Measurements from ENCODE around the gene CHMP5.
A peak's percentile ranks its signal among the peaks of the same experiment; 100 is the strongest.

The CHMP5 gene

DNA sequence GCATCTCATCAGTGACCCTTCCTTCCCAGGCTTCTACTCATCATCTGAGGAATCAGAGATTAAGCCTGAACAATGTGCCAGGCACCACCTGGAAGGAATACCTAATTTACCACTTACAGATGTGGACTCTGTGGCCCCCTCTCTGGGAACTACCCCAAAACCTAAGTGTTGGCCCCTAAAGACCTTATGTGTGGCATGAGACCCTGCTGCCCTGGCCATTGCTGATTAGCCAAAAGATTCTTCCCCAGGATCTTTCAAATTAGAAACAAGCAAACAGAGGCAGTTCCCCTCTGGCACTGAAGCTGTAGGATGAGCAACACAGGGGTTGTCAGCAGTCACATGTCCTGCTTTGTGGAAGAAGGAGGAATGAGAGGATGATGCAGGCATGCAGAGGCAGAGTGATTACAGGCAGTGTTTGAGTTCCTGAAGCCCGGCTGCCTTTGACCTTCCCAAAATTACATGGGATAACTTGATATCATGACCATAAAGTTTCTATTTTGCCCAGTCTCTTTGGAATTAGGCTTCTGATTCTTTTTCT, 14.3 kb upstream of the CHMP5 start:
- peaks cover 66% of the 10 kb centered on the region for H3K36me3 Mint-ChIP-seq (ENCODE audit: low read depth)
- H3K4me3 Mint-ChIP-seq: no peak overlapping the region
- intact Hi-C loops (cut with micrococcal nuclease): no loop called here
- H3K9me3 Mint-ChIP-seq: no peaks in the 10 kb centered on the region
- peaks cover 13% of the 10 kb centered on the region for H3K4me1 Mint-ChIP-seq (ENCODE audit: low read depth)
- H3K27ac Mint-ChIP-seq: peak overlapping the region; percentile 14
- H3K27me3 Mint-ChIP-seq: no peaks in the 10 kb centered on the region

DNA sequence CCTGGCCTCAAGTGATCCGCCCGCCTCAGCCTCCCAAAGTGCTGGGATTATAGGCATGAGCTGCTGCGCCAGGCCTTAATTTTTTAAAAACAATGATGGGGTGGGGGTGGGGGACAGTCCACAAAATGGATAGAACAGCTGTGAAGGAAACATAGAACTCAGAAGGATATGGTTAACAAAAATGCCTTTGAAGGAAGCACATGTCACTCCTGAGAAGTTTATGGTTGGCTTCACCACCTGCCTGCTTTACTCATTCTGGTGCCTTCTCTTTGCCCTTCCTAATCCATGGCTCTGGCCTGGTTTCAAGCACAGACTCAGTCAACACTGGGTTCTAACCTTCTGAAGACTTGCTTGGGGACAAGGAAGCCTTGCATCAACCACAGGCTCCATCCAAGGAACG, 10.6 kb upstream of the CHMP5 start:
- Mint-ChIP-seq H3K4me1 (ENCODE audit: low read depth) (peaks cover 21% of the 10 kb centered on the region), H3K27me3 (no peaks in the 10 kb centered on the region), H3K9me3 (no peaks in the 10 kb centered on the region), H3K27ac (no peak overlapping the region), H3K4me3 (no peak overlapping the region), H3K36me3 (ENCODE audit: low read depth) (peaks cover 87% of the 10 kb centered on the region)
- intact Hi-C loops (cut with micrococcal nuclease): no loop called here

DNA sequence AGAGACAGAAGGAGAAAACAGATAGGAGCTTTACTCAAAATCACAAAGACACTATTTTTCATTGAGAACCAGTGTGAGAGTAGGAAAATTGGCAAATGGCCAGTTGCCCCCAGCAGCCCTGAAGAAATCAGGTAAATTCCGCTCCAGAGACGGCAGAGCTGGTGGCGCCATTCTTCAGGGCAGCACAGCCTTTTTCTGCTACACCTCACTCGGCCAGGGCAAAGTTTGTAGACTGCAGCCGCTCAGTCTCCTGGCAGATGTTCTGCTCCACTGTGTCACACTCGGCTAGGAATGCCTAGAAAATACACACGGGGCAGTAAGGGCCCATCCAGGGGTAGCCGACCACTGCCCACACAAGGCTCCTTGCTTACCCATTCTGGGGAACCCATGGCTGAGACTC, 9.8 kb upstream of the CHMP5 start:
- no peaks in the 10 kb centered on the region for H3K9me3 Mint-ChIP-seq
- no peak overlapping the region for H3K27ac Mint-ChIP-seq
- intact Hi-C loops (cut with micrococcal nuclease): no loop called here

DNA sequence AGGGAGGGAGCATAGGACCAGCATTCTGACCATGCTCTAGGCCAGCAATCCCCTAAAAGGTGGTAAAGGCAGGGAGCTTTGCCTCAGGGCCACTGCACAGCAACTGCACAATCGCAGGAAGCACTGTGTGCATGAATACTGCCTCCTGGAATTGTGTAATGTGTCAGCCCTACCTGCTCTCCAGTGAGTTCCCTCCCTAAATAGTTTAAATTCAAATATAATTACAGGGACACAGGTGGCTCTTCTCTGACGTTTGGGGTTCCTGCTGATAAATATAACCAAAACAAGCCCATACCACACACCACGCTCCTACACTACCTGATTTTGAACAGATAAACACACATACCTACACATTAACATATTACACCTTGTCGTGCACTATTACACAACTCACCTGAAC, 9.4 kb upstream of the CHMP5 start:
- no peaks in the 10 kb centered on the region for H3K27me3 Mint-ChIP-seq
- H3K9me3 Mint-ChIP-seq: no peaks in the 10 kb centered on the region
- H3K36me3 Mint-ChIP-seq (ENCODE audit: low read depth): peaks cover 93% of the 10 kb centered on the region
- no peak overlapping the region for H3K27ac Mint-ChIP-seq
- intact Hi-C loops (cut with micrococcal nuclease): no loop called here
- H3K4me1 Mint-ChIP-seq (ENCODE audit: low read depth): peaks cover 22% of the 10 kb centered on the region
- H3K4me3 Mint-ChIP-seq: no peak overlapping the region

More for the DNA sequence above, 9.8 kb upstream of the CHMP5 start:
- Mint-ChIP-seq H3K36me3 (ENCODE audit: low read depth) (peaks cover 88% of the 10 kb centered on the region), H3K27me3 (no peaks in the 10 kb centered on the region), H3K4me1 (ENCODE audit: low read depth) (peaks cover 22% of the 10 kb centered on the region), H3K4me3 (no peak overlapping the region)

DNA sequence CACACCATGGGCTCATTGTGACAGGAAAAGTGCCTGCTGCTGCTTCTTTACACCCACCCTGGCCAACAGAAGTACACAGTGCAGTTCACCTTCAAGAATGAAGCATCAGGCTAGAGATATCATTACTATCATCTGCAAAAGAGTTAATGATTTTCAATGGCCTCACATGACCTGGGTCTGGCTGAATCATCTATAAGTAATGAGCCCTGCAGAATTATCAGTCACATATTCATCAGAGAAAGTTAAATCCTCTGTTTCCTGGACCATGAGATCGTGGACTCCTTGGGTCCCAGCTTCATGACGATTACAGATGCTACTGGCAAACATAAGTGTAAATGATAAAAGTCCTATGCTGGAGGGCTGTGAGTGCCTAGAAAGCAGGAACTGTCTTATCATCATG, 8.6 kb upstream of the CHMP5 start:
- H3K27me3 Mint-ChIP-seq: no peaks in the 10 kb centered on the region
- intact Hi-C loops (cut with micrococcal nuclease): no loop called here
- peaks cover 93% of the 10 kb centered on the region for H3K36me3 Mint-ChIP-seq (ENCODE audit: low read depth)
- H3K27ac Mint-ChIP-seq: no peak overlapping the region
- H3K4me3 Mint-ChIP-seq: no peak overlapping the region
- H3K4me1 Mint-ChIP-seq (ENCODE audit: low read depth): peaks cover 16% of the 10 kb centered on the region
- no peaks in the 10 kb centered on the region for H3K9me3 Mint-ChIP-seq

DNA sequence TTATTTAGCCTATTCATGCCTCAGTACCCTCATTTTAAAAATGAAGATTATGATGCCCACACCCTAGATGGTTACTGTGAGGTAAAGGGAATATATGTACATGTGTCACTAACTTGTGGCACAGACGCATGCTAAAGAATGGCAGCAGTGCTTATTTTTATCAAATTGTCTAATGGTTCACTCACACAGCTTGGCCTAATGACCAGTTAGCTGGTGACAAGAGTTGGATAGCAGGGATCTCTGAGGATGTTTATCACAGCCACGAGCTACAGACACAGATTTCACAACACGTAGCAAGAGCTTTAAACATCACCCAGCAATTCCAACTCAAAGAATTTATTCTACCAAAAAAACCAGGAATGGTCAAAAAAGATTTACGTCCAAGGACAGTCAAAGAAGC, 7.6 kb upstream of the CHMP5 start:
- no peak overlapping the region for H3K4me3 Mint-ChIP-seq
- no peak overlapping the region for H3K27ac Mint-ChIP-seq
- peaks cover 16% of the 10 kb centered on the region for H3K4me1 Mint-ChIP-seq (ENCODE audit: low read depth)
- H3K36me3 Mint-ChIP-seq (ENCODE audit: low read depth): peaks cover 99% of the 10 kb centered on the region
- no peaks in the 10 kb centered on the region for H3K9me3 Mint-ChIP-seq
- intact Hi-C loops (cut with micrococcal nuclease): no loop called here
- no peaks in the 10 kb centered on the region for H3K27me3 Mint-ChIP-seq

DNA sequence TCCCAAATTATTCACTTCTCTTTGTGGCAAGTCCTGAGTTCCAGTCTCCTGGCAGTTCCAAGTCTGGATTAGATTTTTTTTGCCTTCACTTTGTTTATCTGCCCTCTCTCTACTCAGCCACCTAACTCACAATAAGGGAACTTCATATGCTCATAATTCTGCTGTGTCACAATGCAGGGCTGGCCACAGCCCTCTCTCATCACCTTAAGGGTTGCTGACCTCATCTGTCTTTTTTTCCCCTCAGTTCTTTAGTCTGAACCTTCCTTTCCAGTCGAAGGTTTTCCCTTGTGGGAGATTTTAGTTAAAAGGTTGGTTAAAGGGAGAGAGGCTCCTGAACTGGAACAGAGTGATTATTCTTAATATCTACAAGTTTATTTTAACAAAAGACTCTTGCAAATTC, 4.5 kb upstream of the CHMP5 start:
- intact Hi-C loops (cut with micrococcal nuclease): no loop called here
- Mint-ChIP-seq H3K27ac (no peak overlapping the region), H3K4me3 (no peak overlapping the region), H3K27me3 (no peaks in the 10 kb centered on the region), H3K36me3 (ENCODE audit: low read depth) (peaks cover 97% of the 10 kb centered on the region), H3K4me1 (ENCODE audit: low read depth) (peaks cover 28% of the 10 kb centered on the region), H3K9me3 (no peaks in the 10 kb centered on the region)

DNA sequence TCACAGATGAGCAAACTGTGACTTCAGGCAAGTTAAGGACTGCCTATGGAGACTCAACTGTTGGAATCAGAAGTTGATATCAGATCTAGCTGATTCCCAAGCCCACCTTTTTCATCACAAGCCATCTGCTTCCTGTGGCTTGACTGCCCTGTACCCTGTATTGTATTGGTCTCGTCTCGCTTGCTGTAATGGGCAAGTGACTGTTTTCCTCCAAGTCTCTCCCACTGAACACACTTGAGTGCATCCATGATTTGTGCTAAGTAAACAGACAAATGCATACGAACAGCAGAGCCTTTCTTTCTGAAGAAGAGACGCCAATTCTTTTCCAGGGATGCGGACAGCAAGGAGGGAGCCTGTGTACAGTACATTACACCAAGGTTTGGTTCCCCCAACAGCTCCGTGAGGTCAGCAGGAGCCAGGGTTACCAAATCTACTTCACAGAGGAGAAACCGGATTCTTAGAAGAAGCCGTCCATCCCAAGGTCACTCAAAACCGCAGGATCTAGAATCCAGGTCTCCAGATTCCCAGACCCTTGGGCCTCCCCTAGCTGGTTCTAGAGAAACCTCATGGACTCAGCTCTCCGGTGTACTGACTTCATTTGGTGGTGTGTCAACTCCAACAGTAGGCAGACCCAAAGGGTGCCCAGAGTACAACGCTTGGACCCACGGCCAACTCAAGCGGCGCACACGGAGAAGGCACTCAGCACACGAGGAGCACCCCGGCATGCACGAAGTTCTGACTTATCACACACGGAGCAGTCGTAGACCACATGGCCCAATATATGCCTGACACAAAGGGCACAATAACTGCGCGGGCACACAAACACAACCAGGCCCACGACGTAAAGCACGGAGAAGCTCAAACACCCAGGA, 1.5 kb upstream of the CHMP5 start:
- H3K36me3 Mint-ChIP-seq (ENCODE audit: low read depth): peaks cover 95% of the 10 kb centered on the region
- H3K27me3 Mint-ChIP-seq: no peaks in the 10 kb centered on the region
- H3K4me1 Mint-ChIP-seq (ENCODE audit: low read depth): peaks cover 49% of the 10 kb centered on the region
- H3K9me3 Mint-ChIP-seq: no peaks in the 10 kb centered on the region
- H3K4me3 Mint-ChIP-seq: peak overlapping the region; percentile 84
- H3K27ac Mint-ChIP-seq: peak overlapping the region; percentile 93
- intact Hi-C loops (cut with micrococcal nuclease): loop anchor here (1.0 to 2.0 kb wide), 3 partner anchors 35 to 187 kb away; partner anchors contain the start of genes B4GALT1 and SMU1

DNA sequence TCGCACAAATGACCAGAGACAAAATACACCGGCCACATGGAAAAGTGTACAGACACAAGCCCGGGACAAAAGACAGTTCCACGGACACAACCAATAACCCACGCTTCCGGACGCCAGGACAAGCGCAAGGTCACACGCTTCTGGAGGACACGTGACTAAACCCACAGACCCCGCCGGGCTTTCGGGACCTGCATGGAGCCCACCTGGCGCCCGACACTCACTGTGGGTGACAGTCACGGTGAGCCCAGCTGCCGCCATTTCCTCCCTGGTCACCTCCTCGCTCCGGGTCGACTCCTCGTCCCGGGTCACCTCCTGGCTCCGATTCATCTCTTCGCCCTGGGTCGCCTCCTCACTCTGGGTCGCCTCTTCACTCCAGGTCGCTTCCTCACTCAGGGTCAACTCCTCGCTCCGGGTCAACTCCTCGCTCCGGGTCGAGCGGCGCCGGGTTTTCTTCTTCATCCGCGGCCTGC, 811 bp upstream of the CHMP5 start:
- intact Hi-C loops (cut with micrococcal nuclease): loop anchor here (1.0 to 2.0 kb wide), 3 partner anchors 36 to 188 kb away; partner anchors contain the start of genes B4GALT1 and SMU1
- Mint-ChIP-seq H3K27ac (peak overlapping the region; percentile 93), H3K27me3 (no peaks in the 10 kb centered on the region), H3K36me3 (ENCODE audit: low read depth) (peaks cover 89% of the 10 kb centered on the region), H3K4me1 (ENCODE audit: low read depth) (peaks cover 43% of the 10 kb centered on the region), H3K4me3 (peak overlapping the region; percentile 84), H3K9me3 (no peaks in the 10 kb centered on the region)

DNA sequence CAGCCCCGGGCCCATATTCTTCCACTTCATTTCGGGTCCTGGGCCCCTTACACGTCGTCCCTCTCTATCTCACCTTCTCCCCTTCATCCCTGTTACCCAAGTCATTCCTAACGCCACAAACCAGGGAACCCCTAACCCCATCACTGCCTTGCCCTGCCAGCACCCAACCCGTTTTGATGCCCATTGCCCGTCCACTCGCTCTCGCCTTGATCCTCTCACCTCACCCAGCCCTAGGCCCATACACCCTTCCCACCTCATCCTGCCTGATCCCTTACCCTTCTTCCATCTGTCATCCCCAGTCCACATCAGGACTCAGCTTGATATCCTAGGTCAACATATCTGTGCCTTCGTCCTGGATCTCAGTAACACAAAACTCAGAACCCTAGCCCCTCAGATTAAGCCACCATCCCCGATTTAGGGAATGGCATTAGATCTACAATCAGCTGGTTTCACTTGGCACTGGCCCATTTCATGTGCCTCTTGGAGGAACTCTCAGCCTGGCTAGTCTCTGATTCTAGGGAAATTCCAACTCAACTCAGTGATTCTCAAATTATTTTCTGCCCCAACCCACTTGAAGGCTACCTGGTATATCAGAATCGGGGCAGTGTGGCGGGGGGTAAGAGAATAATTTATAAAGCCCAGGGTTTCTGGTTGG, 489 bp downstream of the CHMP5 start:
- Mint-ChIP-seq H3K4me3 (peak overlapping the region; percentile 84), H3K9me3 (no peaks in the 10 kb centered on the region), H3K36me3 (ENCODE audit: low read depth) (peaks cover 86% of the 10 kb centered on the region), H3K27ac (peak overlapping the region; percentile 93), H3K4me1 (ENCODE audit: low read depth) (peaks cover 41% of the 10 kb centered on the region), H3K27me3 (no peaks in the 10 kb centered on the region)
- intact Hi-C loops (cut with micrococcal nuclease): loop anchor here (2.0 kb wide), 1 partner anchor 99 kb away; the partner anchor contains the start of gene B4GALT1

DNA sequence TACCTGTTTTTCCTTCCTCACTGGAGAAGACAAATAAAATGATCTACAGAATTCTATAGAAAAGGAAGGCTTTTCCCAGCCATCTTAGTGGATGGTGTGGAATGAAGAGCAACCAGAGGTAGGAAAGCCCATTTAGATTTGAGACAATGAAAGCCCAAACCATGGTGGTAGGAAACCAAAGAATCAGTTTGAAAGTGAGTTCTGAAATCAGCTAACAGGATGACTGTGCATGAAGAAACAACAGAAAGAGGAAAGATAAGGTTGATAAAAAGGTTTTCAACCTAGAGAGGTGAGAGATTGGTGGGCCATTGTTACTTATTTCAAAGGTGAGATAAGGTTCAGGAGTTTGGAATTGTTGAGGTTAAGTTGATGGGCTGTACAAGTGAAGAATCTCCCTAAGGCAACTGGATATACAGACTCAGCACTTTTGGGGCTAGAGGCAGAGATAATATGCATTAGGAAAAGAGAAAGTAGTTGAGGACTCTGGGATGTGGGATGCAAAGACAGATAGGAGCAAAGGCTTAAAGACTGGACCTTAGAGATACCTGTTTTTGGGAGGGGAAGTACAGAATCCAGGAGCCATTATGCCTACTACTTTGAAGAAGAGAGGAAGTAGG, 2.4 kb downstream of the CHMP5 start:
- Mint-ChIP-seq H3K36me3 (ENCODE audit: low read depth) (peaks cover 86% of the 10 kb centered on the region), H3K27ac (no peak overlapping the region), H3K4me3 (no peak overlapping the region), H3K27me3 (no peaks in the 10 kb centered on the region), H3K4me1 (ENCODE audit: low read depth) (peaks cover 41% of the 10 kb centered on the region), H3K9me3 (no peaks in the 10 kb centered on the region)
- intact Hi-C loops (cut with micrococcal nuclease): no loop called here

DNA sequence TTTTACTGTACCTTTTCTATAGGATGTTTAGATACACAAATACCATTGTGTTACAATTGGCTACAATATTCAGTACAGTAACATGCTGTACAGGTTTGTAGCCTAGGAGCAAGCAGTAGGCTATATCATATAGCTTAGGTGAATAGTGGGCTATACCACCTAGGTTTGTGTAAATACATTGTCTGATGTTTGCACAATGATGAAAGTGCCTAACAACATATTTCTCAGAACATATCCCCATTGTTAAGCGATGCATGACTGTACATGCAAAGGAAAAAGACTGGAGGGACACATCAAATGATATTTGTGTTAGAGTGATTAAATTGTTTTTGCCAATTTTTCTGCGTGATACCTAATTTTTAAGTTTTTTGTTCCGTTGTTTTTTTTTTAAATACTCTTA, 5.3 kb downstream of the CHMP5 start:
- Mint-ChIP-seq H3K36me3 (ENCODE audit: low read depth) (peaks cover 89% of the 10 kb centered on the region), H3K9me3 (no peaks in the 10 kb centered on the region), H3K4me1 (ENCODE audit: low read depth) (peaks cover 24% of the 10 kb centered on the region), H3K27ac (no peak overlapping the region), H3K27me3 (no peaks in the 10 kb centered on the region), H3K4me3 (no peak overlapping the region)
- intact Hi-C loops (cut with micrococcal nuclease): no loop called here

DNA sequence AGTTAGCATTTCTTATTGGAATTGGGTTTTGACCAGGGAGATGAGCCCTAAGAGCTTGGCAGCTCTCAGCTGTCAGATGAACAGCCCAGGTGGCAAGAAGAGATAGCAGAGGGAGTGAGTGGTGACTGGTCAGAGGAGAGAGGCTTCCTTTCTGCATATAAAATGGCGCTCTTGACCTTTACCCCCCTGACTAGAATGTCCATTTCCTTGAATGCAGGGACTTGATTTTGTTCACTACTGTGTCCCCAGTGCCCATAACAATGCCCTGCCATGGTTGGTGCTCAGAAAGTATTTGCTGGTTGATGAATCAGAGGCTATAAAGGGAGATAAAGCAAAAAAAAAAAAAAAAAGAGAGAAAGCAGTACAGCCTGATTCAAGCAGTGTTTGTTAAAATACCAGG, 7.2 kb downstream of the CHMP5 start:
- H3K9me3 Mint-ChIP-seq: no peaks in the 10 kb centered on the region
- H3K4me1 Mint-ChIP-seq (ENCODE audit: low read depth): peaks cover 7% of the 10 kb centered on the region
- intact Hi-C loops (cut with micrococcal nuclease): no loop called here
- H3K27me3 Mint-ChIP-seq: no peaks in the 10 kb centered on the region
- H3K27ac Mint-ChIP-seq: peak overlapping the region; percentile 18
- H3K36me3 Mint-ChIP-seq (ENCODE audit: low read depth): peaks cover 89% of the 10 kb centered on the region
- peak overlapping the region; percentile 17 for H3K4me3 Mint-ChIP-seq
